GM13977 (cell line): ENCODE data around the gene FAP.

ENCODE experiments used
- DNase-seq: peaks from one replicate; pipeline ENCODE4 v3.0.0; 2012; ENCODE audit warnings: low spot score
- CTCF ChIP-seq: IDR thresholded peaks from 2 replicates; pipeline ENCODE4 v1.5.1; 2012; ENCODE audit warnings: mild to moderate bottlenecking, control low read depth; ENCODE audit not compliant: insufficient read depth; ENCODE audit errors: extremely low read depth, missing control alignments
- in situ Hi-C: fragments of 300-500 bp; cut with MboI; formaldehyde crosslinking; loops from one replicate; pipeline ENCODE4 v1.12.0; 2022; ENCODE audit warnings: low sequenced_read_pairs, low pct_unique_long_range_greater_than_20kb, mixed read lengths, inconsistent platforms; ENCODE audit not compliant: unreplicated experiment

The FAP gene

GRCh38 chr2:162233197-162233596 lies 10.0 kb downstream of the FAP start:
- no peak for DNase-seq
- TF ChIP-seq CTCF: no peak
- in situ Hi-C loops: no loop called here

- TF ChIP-seq CTCF: no peak
- no peak for DNase-seq
- in situ Hi-C loops: no loop called here
Measured at GRCh38 chr2:162232671-162233070, 10.6 kb downstream of the FAP start.

GRCh38 chr2:162232027-162232426 lies 11.2 kb downstream of the FAP start:
- in situ Hi-C loops: no loop called here
- TF ChIP-seq CTCF: no peak

GRCh38 chr2:162230761-162231160 lies 12.5 kb downstream of the FAP start:
- no peak for TF ChIP-seq CTCF
- in situ Hi-C loops: no loop called here

More at GRCh38 chr2:162232027-162232426, 11.2 kb downstream of the FAP start:
- no peak for DNase-seq

GRCh38 chr2:162226836-162227235 lies 16.4 kb downstream of the FAP start:
- in situ Hi-C loops: loop anchor here (5.0 kb wide), 1 partner anchor 70 kb away; no protein-coding TSS in a partner anchor
- no peak for DNase-seq
- no peak for TF ChIP-seq CTCF

More at GRCh38 chr2:162230761-162231160, 12.5 kb downstream of the FAP start:
- DNase-seq: no peak

- peak; percentile 56 for DNase-seq
- in situ Hi-C loops: no loop called here
- TF ChIP-seq CTCF: peak; percentile 91
Measured at GRCh38 chr2:162221064-162221463, 22.2 kb downstream of the FAP start.

GRCh38 chr2:162220368-162220767 lies 22.9 kb downstream of the FAP start:
- TF ChIP-seq CTCF: no peak
- in situ Hi-C loops: no loop called here
- DNase-seq: no peak
